ENCODE measurements around the gene OLIG2.

DNA sequence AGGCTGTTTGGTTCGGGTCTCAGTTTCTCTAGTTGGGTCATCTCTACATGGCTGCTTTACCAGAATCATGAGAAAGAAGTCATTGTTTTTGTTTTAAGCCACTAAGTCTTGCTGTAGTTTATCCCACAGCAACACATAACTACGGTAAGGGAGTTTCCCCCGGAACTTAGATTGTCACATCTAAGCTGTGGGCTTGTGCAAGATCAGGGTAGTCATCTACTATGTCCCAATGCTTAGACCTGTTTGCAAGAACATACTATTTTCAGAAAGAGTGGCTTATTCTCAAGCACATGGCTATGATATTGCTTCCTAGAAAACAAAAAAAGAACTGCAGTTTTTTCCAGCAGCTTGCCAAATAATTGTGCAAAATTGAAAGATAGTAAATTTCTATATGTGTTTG is 18.0 kb upstream of the OLIG2 start:
- TF ChIP-seq, protein P1, sequence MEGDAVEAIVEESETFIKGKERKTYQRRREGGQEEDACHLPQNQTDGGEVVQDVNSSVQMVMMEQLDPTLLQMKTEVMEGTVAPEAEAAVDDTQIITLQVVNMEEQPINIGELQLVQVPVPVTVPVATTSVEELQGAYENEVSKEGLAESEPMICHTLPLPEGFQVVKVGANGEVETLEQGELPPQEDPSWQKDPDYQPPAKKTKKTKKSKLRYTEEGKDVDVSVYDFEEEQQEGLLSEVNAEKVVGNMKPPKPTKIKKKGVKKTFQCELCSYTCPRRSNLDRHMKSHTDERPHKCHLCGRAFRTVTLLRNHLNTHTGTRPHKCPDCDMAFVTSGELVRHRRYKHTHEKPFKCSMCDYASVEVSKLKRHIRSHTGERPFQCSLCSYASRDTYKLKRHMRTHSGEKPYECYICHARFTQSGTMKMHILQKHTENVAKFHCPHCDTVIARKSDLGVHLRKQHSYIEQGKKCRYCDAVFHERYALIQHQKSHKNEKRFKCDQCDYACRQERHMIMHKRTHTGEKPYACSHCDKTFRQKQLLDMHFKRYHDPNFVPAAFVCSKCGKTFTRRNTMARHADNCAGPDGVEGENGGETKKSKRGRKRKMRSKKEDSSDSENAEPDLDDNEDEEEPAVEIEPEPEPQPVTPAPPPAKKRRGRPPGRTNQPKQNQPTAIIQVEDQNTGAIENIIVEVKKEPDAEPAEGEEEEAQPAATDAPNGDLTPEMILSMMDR (conservative IDR thresholded peaks at IDR 0.05) = no peak
- no peak for TF ChIP-seq ZFX (IDR thresholded peaks at IDR 0.05)

Data from C4-2B (cell line).